ENCODE measurements around the gene NDE1.

NDE1 gene

GRCh38 chr16:15748654-15749053, 98.6 kb downstream of the NDE1 start:
- TF ChIP-seq CEBPB (IDR thresholded peaks at IDR 0.05) (no peak), CREB1 (IDR thresholded peaks at IDR 0.05; ENCODE audit: low read depth) (no peak), ZBTB7A (IDR thresholded peaks at IDR 0.05; ENCODE audit: low read depth) (no peak), MAX (IDR thresholded peaks at IDR 0.05) (no peak), REST (IDR thresholded peaks at IDR 0.05; ENCODE audit: low read depth) (no peak), NFIC (IDR thresholded peaks at IDR 0.05) (no peak), RAD21 (IDR thresholded peaks at IDR 0.05; ENCODE audit: low read depth) (no peak), USF1 (IDR thresholded peaks at IDR 0.05) (no peak), TCF12 (IDR thresholded peaks at IDR 0.05; ENCODE audit: low read depth) (no peak), TEAD4 (IDR thresholded peaks at IDR 0.05) (no peak), YY1 (IDR thresholded peaks at IDR 0.05; ENCODE audit: low read depth) (no peak), EP300 (IDR thresholded peaks at IDR 0.05; ENCODE audit: borderline replicate concordance) (no peak), EGR1 (IDR thresholded peaks at IDR 0.05) (no peak), TAF1 (IDR thresholded peaks at IDR 0.05; ENCODE audit: low read depth) (no peak)

- TF ChIP-seq CREB1 (IDR thresholded peaks at IDR 0.05; ENCODE audit: low read depth) (no peak), EP300 (IDR thresholded peaks at IDR 0.05; ENCODE audit: borderline replicate concordance) (no peak), RAD21 (IDR thresholded peaks at IDR 0.05; ENCODE audit: low read depth) (no peak), USF1 (IDR thresholded peaks at IDR 0.05) (no peak), CEBPB (IDR thresholded peaks at IDR 0.05) (no peak), TAF1 (IDR thresholded peaks at IDR 0.05; ENCODE audit: low read depth) (no peak), REST (IDR thresholded peaks at IDR 0.05; ENCODE audit: low read depth) (no peak), TEAD4 (IDR thresholded peaks at IDR 0.05) (no peak), FOXM1 (IDR thresholded peaks at IDR 0.05; ENCODE audit: borderline replicate concordance, low read depth) (no peak), YY1 (IDR thresholded peaks at IDR 0.05; ENCODE audit: low read depth) (no peak), NFIC (IDR thresholded peaks at IDR 0.05) (no peak), EGR1 (IDR thresholded peaks at IDR 0.05) (no peak), TCF12 (IDR thresholded peaks at IDR 0.05; ENCODE audit: low read depth) (no peak), ZBTB7A (IDR thresholded peaks at IDR 0.05; ENCODE audit: low read depth) (no peak), MAX (IDR thresholded peaks at IDR 0.05) (no peak)
Measured at GRCh38 chr16:15749371-15749770, 99.3 kb downstream of the NDE1 start.

GRCh38 chr16:15749985-15750384, 99.9 kb downstream of the NDE1 start:
- TF ChIP-seq TEAD4 (IDR thresholded peaks at IDR 0.05) (no peak), CREB1 (IDR thresholded peaks at IDR 0.05; ENCODE audit: low read depth) (no peak), YY1 (IDR thresholded peaks at IDR 0.05; ENCODE audit: low read depth) (no peak), FOXM1 (IDR thresholded peaks at IDR 0.05; ENCODE audit: borderline replicate concordance, low read depth) (no peak), EGR1 (IDR thresholded peaks at IDR 0.05) (no peak), RAD21 (IDR thresholded peaks at IDR 0.05; ENCODE audit: low read depth) (no peak), TCF12 (IDR thresholded peaks at IDR 0.05; ENCODE audit: low read depth) (no peak), ZBTB7A (IDR thresholded peaks at IDR 0.05; ENCODE audit: low read depth) (no peak), USF1 (IDR thresholded peaks at IDR 0.05) (no peak), MAX (IDR thresholded peaks at IDR 0.05) (no peak), CEBPB (IDR thresholded peaks at IDR 0.05) (no peak), NFIC (IDR thresholded peaks at IDR 0.05) (no peak), EP300 (IDR thresholded peaks at IDR 0.05; ENCODE audit: borderline replicate concordance) (no peak)

- TF ChIP-seq REST (IDR thresholded peaks at IDR 0.05; ENCODE audit: low read depth) (no peak), TAF1 (IDR thresholded peaks at IDR 0.05; ENCODE audit: low read depth) (no peak), EGR1 (IDR thresholded peaks at IDR 0.05) (no peak), TCF12 (IDR thresholded peaks at IDR 0.05; ENCODE audit: low read depth) (no peak), ZBTB7A (IDR thresholded peaks at IDR 0.05; ENCODE audit: low read depth) (no peak), FOXM1 (IDR thresholded peaks at IDR 0.05; ENCODE audit: borderline replicate concordance, low read depth) (no peak), RAD21 (IDR thresholded peaks at IDR 0.05; ENCODE audit: low read depth) (no peak), CREB1 (IDR thresholded peaks at IDR 0.05; ENCODE audit: low read depth) (no peak), NFIC (IDR thresholded peaks at IDR 0.05) (no peak), MAX (IDR thresholded peaks at IDR 0.05) (no peak), YY1 (IDR thresholded peaks at IDR 0.05; ENCODE audit: low read depth) (no peak), CEBPB (IDR thresholded peaks at IDR 0.05) (no peak)
Measured at GRCh38 chr16:15751940-15752339, 101.9 kb downstream of the NDE1 start.
